Measurements from ENCODE around the gene SLC2A10. TPM values are rescaled to one million over a fixed set of nuclear protein-coding genes. Genes with fewer than 3 reads are reported as not detected.

Gene SLC2A10
- total RNA-seq, 1 experiment from 2014 or later = 0.55 TPM

DNA sequence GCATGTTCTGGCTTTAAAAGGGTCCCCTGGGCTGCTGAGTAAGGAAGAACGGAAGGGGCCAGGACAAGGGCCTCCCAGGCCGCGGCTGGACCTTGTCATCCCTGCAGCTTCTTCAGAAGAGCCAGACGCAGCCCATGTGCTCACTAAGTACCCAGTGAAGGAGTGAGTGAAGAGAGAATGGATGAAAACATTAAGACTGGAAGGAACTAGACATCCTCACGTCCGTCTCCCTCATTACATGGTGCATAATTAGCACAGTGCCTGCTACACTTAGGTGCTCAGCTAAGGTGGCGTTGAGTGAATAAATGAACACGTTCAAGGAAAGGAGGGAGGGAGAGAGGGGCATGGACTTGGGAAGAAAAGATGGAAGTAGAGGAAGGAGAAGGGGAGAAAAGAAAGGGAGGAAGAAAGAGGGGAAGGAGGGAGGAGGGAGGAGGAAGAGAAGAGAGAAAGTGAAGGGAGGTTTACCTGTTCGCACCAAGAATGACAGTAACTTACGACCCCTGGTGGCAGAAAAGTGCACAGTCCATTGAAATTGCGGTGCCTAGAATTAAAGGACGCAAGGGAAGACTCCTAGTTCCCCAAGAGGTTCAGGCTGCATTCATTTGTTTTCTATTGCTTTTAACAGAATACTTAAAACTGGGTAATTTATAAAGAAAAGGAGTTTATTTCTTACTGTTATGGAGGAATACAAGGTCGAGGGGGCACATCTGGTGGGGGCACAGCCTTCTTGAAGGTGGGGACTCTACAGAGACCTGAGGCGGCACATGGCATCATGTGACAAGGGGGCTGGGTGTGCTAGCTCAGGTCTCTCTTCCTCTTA lies 28.2 kb upstream of the SLC2A10 start:
- DNase-seq (ENCODE audit: low read depth) = peak; percentile 17

DNA sequence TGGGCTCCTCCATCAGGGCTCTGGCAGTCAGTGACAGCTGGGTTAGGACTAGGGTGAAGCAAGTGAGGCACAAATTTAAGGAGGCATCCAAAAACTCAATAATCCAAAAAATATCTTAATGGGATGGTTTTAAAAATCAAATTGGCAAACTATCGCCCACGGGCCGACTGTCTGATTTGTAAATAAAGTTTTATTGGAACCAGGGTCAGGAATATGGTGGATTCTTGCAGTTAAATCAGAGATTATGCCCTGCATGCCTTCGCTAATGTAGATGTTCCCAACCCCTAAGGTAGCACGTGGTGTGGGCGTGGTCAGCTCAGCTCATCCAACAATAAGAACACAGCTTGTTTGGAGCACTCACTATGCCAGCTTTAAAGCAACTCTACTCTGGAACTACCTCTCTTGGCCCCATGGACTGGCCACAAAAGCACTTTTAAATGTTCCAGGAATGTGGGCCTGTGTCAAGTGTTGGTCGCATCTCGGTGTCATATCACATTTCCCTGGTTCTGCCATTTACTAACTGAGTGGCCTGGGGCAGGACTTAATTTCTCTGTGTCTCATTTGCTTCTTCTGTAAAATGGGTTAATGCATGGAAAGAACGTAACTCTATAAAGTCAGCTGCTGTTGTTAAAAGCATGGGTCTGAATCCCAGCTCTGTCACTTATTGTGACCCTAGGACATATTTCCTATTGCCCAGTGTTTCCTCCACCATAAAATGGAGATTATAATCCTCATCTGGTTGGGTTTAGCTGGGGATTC lies 27.2 kb upstream of the SLC2A10 start:
- no peak for DNase-seq (ENCODE audit: low read depth)

DNA sequence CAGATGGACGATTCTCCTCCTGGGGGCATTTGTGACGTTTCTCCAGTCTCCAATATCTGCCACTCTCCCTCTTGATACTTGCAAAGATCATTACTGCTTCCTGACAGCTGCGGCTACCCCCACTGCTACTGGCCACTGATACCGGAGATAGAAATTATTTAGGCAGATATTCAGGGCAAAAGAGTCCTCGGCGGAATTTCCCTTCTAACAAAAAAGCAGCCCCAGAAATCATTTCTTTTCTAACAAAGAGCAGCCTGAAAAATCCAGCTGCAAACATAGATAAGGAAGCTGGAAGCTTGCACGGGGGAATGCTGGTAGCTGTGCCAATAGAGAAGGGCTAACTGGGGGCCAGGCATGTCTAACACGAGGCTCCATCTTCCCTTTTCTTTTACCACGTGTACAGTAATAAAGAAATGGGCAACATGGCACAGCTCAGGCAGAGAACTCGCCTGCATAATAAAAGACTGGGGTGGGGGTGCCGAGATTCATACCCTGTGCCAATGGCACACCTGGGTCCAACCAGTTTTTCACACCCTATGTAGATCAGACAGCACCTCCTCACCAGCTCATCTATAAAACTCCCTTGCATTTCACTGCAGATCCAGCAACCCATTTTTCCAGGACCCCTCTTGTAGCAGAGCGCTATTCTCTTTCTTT lies 26.3 kb upstream of the SLC2A10 start:
- DNase-seq (ENCODE audit: low read depth) = no peak

DNA sequence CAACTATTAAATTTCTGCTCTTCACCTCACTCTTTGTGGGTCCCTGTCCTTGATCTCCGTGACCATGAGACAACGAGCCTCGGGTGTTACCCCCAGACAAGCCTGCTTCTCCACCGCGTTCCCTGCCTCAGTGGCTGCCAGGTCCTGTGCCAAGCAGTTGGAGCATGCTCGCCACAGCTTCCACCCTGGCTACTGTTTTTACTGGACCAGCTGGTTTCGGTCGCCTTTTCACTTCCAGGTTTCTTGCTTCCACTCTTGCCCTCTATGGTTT lies 25.8 kb upstream of the SLC2A10 start:
- DNase-seq (ENCODE audit: low read depth) = no peak

DNA sequence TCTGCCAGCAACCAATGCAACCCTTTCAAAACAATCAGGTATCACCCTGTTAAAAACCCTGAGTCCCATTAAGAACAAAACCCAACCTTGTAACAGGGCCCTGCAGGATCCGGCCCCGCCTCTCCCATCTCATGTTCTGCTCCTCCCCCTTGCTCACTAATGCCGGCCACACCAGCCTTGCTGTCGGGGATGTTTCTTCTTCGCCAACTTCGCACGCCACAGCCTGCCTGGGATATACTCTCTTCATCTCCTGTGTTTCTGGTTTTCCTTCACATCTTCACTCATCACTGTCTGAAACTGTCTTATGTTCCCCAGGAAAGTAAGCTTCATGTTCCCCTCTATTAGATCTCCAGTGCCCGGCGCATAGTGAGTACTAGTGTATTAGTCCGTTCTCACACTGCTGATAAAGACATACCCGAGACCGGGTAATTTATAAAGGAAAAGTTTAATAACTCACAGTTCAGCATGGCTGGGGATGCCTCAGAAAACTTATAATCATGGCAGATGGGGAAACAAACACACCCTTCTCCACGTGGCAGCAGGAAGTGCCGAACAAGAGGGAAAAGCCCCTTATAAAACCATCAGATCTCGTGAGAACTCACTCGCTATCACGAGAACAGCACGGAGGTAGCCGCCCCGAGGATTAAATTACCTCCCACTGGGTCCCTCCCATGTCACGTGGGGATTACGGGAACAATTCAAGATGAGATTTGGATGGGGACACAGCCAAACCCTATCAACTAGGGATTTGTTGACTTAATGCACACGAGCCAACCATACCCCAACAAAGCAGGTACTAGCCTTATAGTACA lies 25.3 kb upstream of the SLC2A10 start:
- no peak for DNase-seq (ENCODE audit: low read depth)

DNA sequence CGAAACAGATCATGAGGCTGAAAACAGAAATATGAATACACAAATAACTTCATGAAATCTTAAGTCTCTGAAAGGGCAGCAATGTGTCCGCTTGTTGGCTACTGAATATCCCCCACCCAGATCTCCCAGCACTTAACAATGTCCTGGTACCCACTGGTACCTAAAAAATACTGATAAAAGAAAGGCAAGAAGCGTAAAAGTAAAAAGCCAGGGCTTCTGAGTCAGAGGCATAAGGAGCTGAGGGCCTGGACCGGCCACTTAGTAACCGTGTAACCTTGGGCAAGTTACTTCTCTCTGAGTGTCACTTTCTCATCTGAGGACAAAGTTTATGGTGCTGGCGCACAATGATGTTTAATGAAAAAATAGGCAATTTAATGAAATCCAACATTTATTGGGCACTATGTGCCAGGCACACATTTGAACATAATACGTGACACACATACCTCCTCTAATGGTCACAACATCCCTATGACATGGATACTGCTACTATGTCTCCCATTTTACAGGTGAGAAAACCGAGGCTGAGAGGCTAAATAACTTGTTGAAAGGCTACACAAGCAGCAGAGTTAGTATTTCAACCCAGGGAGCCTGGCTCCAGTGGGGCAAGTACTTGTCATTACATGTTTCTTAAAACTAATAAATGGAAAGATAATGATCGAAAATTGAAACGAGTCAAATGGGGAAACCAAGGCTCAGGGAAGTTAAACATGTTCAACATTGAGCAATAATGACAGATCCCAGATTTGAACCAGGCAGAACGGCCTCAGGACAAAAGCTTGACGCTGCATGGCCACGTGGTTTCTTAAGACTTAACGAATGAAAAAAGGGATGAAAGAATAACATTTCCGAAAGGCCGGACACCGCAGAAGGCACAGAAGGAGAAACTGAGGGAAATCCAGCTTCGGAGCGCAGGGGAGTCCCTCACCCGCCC lies 21.0 kb upstream of the SLC2A10 start:
- DNase-seq (ENCODE audit: low read depth) = no peak

DNA sequence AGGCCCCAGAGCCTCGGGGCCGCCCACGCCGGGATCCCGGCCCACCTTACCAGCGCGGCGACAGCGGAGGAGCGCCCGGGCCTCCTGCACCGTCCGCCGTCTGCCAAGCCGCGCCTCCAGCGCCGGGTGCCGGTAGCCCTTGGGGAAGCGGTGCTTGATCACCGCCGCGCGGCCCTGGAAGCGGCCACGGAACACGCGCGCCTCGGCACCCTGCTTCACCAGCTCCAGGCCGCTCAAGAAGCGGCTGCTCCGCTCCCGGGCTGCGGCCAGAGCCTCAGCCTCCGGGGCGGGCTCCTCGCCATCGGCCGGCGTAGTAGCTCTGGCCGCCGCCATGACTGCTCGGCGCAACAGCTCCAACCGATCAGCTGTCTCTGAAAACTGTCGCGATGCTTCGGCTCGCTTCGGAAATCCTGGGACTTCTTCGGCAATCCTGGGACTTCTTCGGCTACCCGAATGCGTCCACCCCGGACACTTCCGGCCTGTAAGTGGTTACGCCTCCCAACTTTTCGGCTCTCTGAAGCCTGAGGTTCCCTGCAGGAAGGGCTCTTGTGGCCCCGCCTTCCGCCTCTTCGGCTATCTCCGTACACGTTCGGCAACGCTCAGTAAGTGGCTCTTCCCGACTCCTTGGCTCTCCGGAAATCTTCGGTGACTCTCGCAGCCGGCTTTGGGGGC lies 20.2 kb upstream of the SLC2A10 start, which contains the start of gene TP53RK:
Gene TP53RK (minus strand): TSS at position 363 of the 672 bp plus-strand sequence. CDS start 30 bp downstream, at position 333.
- peak; percentile 100 for DNase-seq (ENCODE audit: low read depth)

DNA sequence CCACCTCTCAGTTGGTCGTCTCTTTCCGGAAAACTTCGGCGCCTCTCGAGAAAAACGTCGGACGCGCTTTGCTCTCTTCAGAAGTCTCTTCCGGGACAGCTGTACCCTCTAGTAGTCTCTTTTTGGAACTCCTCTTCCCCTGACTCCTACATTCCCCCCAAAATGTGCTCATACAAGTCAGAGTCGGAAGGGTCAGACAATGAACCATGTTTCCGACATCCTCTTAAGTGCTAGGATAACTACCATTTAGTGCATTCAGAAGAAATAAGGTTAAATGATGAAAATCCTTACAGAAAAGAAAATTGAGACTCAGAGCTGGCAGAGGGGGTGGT lies 19.7 kb upstream of the SLC2A10 start:
- no peak for DNase-seq (ENCODE audit: low read depth)

DNA sequence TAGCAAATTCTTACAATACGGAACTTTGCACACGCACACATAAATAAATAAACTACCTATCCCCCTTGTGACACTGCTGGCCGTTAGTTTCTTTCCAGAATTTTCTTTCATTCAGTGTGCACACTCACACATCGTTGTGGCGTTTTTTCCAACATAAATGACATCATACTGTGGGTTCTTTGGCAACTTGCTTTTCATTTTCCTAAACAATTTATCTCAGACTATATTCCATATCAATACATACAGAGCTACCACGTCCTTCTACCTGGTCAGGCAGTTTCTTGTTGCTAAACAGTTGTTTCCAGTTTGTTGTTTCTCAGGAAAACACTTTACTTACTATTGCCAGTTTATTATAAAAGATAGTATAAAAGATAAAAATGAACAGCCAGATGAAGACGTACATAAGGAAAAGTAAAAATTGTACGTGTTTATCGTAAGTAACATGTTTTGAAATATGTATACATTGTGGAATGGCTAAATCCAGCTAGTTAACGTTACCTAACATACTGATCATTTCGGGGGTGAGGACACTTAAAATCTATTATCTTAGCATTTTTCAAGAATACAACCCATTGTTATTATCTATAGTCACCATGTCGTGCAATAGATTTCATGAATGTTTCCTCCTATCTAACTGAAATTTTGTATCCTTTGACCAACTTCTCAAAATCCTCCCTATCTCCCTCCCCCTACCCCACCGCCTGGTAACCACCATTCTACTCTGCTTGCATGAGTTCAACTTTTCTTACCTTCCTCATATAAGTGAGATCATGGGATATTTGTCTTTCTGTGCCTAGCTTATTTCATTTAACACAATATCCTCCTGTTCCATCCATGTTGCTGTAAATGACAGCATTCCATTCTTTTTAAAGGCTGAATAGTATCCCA lies 19.0 kb upstream of the SLC2A10 start:
- no peak for DNase-seq (ENCODE audit: low read depth)

DNA sequence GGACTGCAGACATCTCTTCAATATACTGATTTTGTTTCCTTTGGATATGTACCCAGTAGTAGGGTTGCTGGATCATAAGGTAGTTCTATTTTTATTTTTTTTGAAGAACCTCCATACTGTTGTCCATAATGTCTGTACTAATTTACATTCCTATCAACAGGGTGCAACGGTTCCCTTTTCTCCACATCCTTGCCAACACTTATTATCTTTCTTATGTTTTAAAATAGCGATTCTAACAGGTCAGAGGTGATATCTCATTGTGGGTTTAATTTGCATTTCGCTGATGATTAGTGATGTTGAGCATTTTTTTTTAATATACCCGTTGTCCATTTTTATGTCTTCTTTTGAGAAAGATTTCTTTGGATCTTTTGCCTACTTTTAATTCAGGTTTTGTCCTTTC lies 18.3 kb upstream of the SLC2A10 start:
- DNase-seq (ENCODE audit: low read depth) = no peak

DNA sequence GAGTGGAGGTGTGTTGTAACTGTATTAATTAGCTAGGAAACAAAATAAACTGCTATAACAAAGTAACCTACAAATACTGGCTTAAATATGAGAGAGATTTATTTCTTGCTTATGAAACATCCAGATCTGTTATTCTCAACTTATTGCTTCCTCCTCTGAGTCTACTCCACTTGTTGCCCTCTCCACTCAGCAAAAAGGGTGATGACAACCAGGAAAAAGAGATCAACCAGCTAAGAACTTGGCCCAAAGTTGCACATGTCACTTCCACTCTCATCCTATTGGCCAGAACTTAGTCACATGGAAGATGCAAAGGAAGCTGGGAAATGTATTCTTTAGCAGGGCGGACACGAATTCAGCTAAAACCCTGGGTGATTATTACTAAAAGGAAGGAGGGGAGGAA lies 15.0 kb upstream of the SLC2A10 start:
- peak; percentile 31 for DNase-seq (ENCODE audit: low read depth)

DNA sequence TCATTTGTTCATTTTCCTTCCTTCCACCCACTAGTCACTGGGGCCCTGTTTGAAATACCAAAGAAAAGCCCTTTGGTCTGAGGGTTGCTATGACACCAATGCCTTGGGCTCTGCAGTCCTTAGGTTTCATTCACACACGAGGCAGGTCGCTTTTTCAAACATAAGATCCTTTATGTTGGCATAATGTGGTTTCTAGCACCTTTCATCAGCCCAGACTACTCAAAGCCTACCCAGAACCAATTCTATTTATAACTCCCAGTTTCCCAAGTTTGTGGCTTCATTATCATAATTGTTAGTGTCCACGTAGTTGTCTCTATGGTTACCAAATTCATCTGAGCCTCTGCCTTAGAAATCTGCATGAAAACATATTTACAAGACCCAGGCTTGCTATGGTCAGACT lies 13.6 kb upstream of the SLC2A10 start:
- no peak for DNase-seq (ENCODE audit: low read depth)

DNA sequence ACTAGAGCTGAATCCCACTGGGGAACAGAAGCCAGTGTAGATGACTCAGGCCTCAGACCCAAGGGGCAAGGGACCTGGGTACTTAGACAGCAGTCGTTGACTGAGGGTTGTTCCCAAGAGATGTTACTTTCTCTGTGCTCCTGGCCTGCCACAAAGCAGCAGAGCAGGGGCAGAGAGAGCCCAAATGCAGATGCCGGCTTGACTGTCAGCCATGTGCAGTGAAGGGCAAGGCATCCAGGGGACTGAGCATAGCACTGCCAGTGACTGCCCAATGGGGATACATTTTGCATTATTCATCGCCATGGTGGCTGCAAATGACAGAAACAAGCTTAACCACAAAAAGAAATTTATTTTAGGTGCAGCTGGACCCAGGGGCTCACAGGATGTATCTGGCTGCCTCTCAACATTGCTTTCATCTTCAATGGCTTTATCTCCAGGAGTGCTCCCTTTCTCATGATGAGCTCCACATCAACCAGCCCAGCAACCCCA lies 12.6 kb upstream of the SLC2A10 start:
- no peak for DNase-seq (ENCODE audit: low read depth)

DNA sequence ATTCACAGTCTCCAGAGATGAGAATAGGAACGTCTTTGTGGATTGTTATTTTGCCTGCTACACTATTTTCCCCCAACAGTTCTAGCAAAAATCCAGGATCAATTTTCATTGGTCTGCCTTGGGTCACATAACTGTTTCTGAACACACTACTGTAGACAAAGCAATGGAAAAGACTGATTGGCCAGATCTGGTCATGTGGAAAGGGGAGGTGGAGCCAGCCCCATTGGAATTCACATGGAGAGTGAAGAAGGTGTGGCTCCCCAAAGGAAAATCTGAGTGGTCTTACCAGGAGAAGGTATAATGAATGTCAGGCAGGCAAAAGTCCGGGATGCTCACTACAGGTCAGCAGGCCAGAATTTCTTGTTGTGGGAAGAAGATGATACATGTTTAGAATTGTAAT lies 10.7 kb upstream of the SLC2A10 start:
- no peak for DNase-seq (ENCODE audit: low read depth)

DNA sequence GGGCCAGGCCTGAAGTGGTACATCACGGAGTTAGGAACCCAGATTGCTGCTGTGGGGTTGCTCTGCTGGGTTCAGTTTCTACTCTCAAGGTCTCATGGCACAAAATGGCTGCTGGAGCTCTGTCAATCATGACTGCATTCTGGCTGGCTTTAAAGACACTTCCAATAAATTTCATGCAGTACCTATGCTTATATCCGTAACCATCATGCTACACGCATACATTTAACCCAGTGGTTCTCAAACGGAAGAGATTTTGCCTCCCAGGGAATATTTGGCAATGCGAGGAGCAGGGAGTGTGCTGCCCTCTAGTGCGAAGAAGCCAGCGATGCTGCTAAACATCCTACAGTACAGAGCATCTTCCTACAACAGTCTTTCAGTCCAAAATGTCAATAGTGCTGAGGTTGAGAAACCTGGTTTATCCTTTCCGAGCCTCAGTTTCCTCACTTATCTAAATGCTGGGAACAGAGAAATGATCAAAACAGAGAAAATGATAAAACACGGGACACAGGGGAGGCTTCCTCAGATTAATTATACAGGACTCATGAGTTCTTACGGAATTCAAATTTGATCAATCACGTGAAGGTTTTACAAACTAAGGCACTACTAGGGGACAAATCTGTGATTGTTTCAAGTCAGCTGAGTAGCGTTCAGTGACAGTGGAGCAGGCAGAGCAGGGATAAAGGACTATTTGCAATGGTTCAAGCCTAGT lies 9.6 kb upstream of the SLC2A10 start:
- peak; percentile 22 for DNase-seq (ENCODE audit: low read depth)

DNA sequence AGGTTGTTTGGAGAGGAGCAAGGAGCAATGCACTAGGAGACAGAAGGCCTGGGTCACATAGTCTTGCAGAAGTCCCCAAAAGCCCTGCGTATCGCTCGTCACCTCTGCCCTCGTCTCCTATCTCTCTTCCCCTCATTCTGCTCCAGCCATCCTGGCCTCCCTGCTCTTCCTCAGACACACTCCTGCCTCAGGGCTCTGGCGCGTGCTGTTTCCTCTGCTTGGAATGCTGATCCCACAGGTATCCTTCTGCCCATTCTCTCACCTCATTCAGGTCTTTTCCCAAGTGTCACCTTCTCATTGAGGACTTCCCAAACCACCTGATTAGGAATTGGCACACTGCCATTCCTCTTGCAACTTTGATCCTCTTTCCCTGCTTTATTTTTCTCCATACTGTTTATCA lies 9.0 kb upstream of the SLC2A10 start:
- no peak for DNase-seq (ENCODE audit: low read depth)

DNA sequence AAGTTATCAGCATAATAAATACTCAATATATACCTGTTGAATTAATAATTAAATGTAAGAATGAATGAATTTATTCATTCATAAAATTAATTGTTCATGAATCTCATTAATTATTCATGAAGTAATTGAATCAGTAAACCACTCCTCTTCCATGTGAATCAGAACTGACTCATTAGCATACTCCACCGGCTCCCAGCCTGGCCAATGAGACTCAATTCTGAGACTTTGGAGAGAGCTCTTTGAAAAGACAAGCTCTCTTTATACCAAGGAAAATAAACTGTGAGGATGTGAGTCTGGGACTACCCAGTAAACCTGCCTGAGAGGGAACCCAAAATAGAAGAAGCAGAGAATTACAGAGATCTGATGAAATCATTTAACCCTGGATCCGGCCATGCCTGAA lies 8.4 kb upstream of the SLC2A10 start:
- no peak for DNase-seq (ENCODE audit: low read depth)

DNA sequence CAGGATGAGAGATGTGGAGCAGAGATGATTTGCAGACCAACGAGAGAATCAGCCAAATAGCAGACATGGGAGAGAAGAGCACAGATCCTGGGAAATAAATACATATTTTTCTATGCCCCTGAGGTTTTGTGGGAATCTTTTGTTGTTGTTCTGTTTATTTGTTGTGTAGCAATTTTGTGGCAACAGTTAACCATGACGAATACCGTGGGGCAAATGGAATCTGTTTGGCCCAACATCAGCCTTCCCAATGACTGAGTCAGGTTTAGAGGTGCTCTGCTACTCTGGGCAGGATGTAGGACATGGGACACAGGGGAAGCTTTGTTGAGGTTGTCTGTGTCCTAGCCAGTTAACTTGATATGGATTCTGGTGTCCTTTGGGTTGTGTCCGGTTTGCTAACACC lies 7.9 kb upstream of the SLC2A10 start:
- no peak for DNase-seq (ENCODE audit: low read depth)

All from HT1080 (cell line).